ENCODE data around the gene HSPB7.
"Not testable (repeated sequence)": the region's sequence is repeated elsewhere in the genome, so short reads cannot be mapped to it uniquely, and the experiment has no call there.

The HSPB7 gene

GRCh38 chr1:16050328-16050727, 32.5 kb upstream of the HSPB7 start:
- no peak for DNase-seq (ENCODE audit: low read depth)

DNA sequence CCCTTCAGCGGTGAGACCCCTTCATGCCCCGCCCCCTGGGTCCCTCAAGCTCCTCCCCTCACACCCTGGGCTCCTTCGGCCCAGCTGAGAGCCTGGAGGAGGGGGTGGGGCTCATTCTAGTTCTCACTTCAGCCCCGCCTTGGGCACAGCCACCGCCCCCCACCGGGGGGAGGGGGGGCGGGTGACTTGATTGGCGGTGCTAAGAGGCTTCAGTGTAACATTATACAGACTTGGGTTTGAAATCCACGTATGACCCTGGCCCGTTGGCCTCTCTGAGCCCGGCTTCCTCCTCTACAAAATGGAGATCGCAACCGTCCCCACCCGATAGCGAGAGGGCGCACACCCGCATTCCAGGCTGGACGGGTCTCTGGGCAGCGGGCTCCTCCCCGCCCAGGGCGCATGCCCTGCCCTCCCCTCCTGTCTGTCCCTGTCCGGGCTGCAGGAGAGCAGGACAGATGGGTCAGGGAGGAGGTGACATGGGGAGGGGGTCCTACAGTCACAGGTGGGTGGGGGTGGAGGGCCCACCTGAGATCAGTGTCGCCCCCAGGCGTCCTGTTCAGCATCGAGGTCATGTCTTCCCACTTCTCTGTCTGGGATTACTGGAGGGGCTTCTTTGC, 30.8 kb upstream of the HSPB7 start:
- no peak for DNase-seq (ENCODE audit: low read depth)

- DNase-seq (ENCODE audit: low read depth), result no peak
Observed at GRCh38 chr1:16047791-16048475, 30.1 kb upstream of the HSPB7 start.

DNA sequence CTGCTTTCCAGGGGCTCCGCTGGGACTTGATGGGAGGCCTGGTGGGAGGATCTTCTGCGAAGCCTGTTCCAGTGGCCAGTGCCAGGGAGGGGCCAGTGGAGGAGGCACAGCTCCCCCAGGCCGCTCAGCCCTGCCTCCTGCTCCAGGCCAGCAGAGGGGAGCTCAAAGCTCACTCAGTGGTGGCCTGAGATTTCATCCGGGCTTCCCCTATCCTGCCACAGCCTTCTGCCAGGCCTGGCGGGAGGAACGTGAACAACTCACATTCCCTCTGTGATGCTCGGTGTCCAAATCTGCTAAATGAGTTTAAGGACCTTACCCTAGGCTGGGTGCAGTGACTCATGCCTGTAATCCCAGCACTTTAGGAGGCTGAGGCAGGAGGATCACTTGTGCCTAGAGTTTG, 29.0 kb upstream of the HSPB7 start:
- no peak for DNase-seq (ENCODE audit: low read depth)

DNA sequence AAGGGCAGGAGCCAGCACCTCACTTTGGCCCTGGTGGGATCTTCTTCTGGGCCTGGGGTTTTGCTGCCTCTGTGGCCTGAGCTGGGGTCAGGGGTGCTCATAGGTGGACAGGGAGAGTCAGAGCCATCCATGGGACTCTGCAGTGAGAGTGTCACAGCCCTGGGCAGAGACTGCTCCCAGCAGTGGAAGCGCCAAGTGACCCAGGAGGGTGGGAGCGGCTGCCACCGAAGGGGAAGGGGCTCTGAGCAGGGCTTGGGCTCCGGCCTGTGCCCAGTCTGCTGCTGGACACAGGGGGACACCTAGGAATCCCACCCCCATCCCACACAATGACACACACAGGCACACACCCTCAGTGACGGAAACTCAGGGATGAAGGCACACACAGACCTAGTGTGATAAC, 26.1 kb upstream of the HSPB7 start:
- DNase-seq (ENCODE audit: low read depth), result no peak

DNA sequence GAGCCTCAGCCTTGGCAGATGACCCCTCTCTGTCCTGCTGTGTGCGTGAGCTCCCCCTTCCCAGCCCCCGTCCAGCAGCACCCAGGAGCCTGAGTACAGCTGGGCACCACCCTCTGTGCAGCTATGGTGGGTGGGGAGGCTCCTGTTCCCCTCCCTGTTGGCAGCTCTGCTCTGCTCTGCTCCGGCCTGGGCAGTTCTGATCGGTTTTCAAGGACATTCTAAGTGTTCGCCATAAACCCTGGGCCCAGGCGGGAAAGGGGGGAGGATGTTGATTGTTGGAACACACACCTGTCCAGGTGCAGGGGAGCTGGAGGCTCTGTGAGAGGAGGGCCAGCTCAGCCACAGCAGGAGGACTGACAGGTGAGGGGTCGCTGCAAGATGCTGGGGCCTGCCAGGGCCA, 25.7 kb upstream of the HSPB7 start, which contains the start of gene CLCNKB:
TSS of gene CLCNKB (plus strand) at position 262 of the 400 bp plus-strand sequence. CDS start 711 bp downstream, outside the sequence.
- no peak for DNase-seq (ENCODE audit: low read depth)

DNA sequence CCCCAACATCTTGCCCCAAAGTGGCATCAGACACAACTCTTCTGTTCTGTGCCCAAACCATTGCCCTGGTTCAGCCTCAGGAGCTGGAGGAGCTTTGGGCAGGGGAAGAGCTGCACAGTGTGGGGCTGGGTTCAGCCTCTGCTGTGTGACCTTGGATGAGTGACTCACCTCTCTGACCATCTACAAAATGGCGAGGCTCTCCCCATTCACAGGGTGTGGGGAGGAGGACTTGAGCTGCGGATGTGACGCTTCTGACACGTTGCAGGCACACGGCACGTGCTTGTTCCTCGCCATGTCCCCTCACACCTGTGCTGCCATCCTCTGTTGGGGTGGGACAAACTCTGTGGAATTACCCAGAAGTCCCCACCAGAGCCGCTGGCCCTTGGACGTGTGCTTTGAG, 24.8 kb upstream of the HSPB7 start:
- DNase-seq (ENCODE audit: low read depth), result not testable (repeated sequence)

DNA sequence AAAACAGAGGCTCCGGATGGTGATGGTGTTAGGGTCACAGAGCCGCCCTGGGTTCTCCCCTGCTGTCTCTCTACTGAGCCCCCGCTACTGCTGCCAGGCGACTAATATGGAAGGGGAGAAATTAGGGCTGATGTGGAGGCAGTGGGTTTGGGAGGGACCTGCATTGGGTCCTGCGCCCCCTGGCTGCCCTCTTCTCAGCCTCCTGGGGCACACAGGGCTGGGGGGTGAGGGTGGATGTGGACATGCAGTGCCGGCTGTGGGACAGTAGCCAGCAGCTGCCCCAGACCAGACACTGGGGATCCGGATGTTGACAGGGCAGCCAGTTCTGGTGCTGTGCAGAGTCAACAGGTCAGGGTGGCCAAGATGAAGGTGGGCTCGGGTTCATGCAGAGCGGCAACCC, 24.3 kb upstream of the HSPB7 start:
- no peak for DNase-seq (ENCODE audit: low read depth)

GRCh38 chr1:16041200-16041599, 23.4 kb upstream of the HSPB7 start:
- no peak for DNase-seq (ENCODE audit: low read depth)

- DNase-seq (ENCODE audit: low read depth), result not testable (repeated sequence)
Observed at GRCh38 chr1:16039871-16040270, 22.0 kb upstream of the HSPB7 start.

DNA sequence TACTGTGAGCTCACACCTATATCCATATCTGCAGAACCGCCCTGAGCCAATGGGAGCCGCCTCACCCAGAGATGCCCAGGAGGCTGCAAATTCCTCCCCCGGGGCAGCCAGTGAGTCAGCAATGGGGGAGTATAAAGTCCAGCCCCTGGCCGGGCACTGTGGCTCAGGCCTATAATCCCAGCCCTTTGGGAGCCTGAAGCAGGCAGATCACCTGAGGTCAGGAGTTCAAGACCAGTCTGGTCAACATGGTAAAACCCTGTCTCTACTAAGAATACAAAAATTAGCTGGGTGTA, 20.7 kb upstream of the HSPB7 start:
- DNase-seq (ENCODE audit: low read depth), result no peak

DNA sequence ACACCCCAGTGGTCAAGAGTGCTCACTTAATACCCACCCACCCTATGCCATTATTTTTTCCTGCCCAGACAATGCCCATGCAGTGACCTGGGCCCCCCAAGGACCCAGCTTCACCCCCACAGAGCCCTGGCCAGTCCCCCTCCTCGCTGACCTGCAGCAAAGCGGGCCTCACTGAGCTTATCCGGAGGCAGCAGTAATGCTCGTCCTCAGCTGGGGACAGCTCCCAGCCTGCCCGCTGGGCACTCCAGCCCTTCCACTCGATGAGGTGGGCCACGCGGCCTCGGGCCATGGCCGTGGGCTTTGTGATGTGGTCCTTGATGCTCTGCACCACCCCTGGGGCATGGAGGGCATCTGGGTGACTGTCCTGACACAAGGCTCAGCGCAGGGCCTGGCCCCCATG, 18.6 kb upstream of the HSPB7 start:
- DNase-seq (ENCODE audit: low read depth), result not testable (repeated sequence)

DNA sequence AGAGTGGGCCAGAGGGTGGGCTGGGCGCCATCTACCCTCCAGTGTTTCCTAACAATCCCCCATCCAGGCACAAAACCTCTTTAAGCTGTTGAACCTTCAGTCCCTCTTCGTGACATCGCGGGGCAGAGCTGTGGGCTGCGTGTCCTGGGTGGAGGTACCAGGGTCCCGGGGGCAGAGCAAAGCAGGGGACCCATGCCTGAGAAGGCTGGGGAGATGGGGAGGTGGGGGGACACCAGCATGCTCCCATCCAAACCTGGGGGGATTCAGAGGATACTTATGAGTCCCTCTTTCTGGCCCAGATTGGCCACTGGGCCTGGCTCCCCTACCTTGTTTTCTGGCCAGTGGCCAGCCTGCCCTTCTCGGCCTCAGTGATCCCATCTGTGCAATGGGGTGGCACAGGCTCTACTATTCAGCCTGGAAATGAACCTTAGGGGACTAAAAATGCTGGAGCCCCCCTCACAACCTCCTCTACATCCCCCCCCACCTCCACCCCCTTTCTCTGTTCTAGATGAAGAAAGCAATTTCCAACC, 15.3 kb upstream of the HSPB7 start:
- not testable (repeated sequence) for DNase-seq (ENCODE audit: low read depth)

DNA sequence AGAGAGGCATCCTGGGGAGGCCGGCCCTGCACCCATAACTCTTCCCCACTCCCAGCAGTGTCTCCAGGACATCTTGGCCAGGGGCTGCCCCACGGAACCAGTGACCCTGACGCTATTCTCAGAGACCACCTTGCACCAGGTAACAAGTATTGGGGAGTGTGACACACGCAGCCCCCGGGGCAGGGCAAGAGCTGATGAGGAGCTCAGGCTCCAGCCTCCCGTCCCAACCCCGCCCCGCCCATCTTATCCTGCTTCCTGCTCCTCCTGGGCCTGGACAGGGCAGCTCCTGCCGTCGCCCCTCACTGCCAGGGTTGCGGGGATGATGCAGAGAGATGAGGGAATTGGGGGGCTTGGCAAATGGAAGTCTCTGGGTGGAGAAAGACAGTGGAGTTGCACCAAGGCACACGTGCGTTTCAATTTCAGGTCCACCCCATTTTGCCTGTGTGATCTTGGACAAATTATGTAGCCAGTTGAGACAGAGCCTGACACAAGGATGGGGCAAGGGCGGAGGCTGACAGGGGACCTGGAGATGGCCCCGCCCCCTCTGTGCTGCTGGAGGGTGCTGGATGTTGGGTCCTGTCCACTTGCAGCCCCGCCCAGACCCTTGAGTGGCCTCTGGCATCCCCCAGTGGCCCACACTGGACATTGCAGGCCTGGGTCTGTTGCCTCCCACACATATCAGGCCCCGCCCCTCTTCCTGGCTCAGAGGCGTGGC, 14.7 kb upstream of the HSPB7 start:
- DNase-seq (ENCODE audit: low read depth), result no peak

- DNase-seq (ENCODE audit: low read depth), result no peak
Observed at GRCh38 chr1:16031551-16031950, 13.7 kb upstream of the HSPB7 start.

GRCh38 chr1:16029288-16029687, 11.4 kb upstream of the HSPB7 start:
- DNase-seq (ENCODE audit: low read depth), result no peak

DNA sequence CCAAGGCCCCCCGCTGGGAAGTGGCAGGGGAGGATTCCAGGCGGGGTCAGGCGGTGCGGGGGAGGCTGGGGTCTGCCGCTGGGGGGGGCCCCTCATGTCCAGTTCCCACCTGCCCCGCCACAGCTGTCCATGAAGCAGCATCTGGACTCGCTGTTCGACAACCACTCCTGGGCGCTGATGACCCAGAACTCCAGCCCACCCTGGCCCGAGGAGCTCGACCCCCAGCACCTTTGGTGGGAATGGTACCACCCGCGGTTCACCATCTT, 11.1 kb upstream of the HSPB7 start:
- not testable (repeated sequence) for DNase-seq (ENCODE audit: low read depth)

DNA sequence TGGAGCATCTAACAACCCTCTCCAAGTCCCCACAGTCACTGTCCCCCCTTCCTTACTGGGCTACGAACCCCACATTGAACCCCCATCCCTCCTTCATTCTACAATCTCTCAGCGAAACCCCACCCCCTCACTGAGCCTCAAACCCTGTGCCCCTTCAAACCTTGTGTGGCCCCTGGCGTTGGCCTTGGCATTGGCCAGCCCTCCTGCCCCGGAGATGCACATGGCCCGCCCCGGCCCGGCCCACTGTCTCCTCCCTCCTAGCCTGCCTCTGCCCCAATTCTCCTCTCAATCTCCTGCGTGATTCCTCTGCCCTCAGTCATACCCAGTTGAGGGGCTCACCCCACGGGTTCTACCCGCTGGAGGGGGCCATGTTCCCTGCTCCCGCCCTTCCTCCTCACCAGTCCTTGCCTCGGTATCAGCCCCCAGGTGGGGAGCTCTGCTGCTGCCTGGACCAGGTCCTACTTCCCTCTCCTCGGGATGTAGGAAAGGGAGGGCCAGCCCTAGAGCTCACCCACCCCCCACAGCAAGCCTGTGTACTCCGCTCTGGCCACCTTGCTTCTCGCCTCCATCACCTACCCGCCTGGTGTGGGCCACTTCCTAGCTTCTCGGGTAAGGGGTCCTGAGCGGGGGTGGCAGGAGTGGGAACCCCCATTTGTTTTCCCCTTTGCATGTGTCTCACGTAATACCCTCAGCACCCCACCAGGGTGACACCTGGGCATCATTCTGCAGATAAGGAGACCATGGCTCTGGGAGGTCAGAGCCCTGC, 10.6 kb upstream of the HSPB7 start:
- no peak for DNase-seq (ENCODE audit: low read depth)

DNA sequence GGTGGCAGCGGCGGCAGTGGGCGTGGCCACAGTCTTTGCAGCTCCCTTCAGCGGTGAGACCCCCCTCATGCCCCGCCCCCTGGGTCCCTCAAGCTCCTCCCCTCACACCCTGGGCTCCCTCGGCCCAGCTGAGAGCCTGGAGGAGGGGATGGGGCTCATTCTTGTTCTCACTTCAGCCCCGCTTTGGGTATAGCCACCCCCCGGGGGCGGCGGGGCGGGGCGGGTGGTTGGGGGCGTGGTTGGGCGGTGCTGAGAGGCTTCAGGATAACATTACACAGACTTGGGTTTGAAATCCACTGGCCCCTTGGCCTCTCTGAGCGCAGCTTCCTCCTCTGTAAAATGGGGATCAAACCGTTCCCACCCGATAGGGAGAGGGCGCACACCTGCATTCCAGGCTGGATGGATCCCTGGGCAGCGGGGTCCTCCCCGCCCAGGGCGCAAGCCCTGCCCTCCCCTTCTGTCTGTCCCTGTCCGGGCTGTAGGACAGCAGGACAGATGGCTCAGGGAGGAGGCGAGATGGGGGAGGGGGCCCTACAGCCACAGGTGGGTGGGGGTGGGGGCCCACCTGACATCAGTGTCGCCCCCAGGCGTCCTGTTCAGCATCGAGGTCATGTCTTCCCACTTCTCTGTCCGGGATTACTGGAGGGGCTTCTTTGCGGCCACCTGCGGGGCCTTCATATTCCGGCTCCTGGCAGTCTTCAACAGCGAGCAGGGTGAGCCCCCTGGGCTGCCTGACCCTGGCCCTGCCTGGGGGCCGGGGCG, 9.1 kb upstream of the HSPB7 start:
- no peak for DNase-seq (ENCODE audit: low read depth)

DNA sequence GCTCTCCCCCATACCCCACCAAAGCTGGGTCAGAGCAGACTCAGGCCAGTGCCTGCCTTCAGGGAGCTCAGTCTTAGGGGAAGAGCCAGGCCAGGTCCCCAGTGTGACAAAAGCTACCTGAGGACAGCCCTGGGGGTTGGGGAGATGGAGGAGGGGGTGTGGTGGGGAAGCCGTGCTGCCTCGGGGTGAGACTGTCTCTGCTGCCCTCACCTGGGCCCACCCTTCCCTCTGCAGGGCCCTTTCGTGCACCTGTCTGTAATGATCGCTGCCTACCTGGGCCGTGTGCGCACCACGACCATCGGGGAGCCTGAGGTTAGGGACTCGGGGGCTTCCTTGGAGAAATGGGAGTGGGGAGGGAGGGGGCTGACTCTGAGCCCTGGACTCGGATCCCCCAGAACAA, 8.5 kb upstream of the HSPB7 start:
- not testable (repeated sequence) for DNase-seq (ENCODE audit: low read depth)

- no peak for DNase-seq (ENCODE audit: low read depth)
Observed at GRCh38 chr1:16023050-16023653, 5.3 kb upstream of the HSPB7 start.

DNA sequence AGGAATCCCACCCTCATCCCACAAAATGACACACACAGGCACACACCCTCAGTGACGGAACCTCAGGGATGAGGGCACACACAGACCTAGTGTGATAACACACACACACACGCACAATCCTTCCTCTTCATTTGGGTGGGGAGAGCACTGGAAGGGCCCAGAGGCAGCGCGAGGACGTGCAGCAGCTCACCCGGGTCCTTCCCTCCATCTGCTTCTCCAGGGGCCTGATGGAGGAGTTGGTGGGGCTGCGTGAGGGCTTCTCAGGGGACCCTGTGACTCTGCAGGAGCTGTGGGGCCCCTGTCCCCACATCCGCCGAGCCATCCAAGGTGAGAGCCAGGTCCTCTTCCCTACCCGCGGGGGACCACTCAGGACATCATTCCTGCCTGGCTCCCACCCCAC, 4.5 kb upstream of the HSPB7 start:
- no peak for DNase-seq (ENCODE audit: low read depth)

Measured in stimulated activated CD8-positive, alpha-beta memory T cell treated with anti-CD3 and anti-CD28 coated beads, Interleukin-15, amount 100 ng/mL, for 1 hour (primary cell).